Natural killer cell (primary cell): ENCODE results near the gene RBM33. TPM values are rescaled to one million over a fixed set of nuclear protein-coding genes. Genes with fewer than 3 reads are reported as not detected.

Source experiments
- ATAC-seq, 3 donors: fragments of 150-1000 bp in 2 of 3; fragments of 200-7000 bp in 1 of 3; cut with Tn5 transposase; 1 replicate in 1 of 3; 2 replicates in 2 of 3; pipeline ENCODE4 v1.10.0; 2021; ENCODE audit warnings: mild to moderate bottlenecking in 2 of 3, moderate library complexity in 2 of 3
- DNase-seq, 2 donors: peaks; one replicate each; pipeline versions ENCODE4 v3.0.0 to v3.0.0-alpha.2; 2013 to 2021; ENCODE audit warnings: mixed read lengths in 1 of 2
- H3K27ac ChIP-seq: one replicate; pipeline ENCODE4 v1.5.1; 2013; ENCODE audit warnings: mild to moderate bottlenecking, low read length
- H3K27me3 ChIP-seq: one replicate; pipeline ENCODE4 v1.6.1; 2013; ENCODE audit warnings: low read length; ENCODE audit not compliant: control insufficient read depth, insufficient read depth
- H3K36me3 ChIP-seq: one replicate; pipeline ENCODE4 v1.6.1; 2013; ENCODE audit warnings: low read length; ENCODE audit not compliant: control insufficient read depth, insufficient read depth
- H3K4me1 ChIP-seq: one replicate; pipeline ENCODE4 v1.6.1; 2013; ENCODE audit warnings: low read length; ENCODE audit not compliant: control insufficient read depth, insufficient read depth
- H3K4me3 ChIP-seq: one replicate; pipeline ENCODE4 v1.5.1; 2013; ENCODE audit warnings: low read length
- H3K9me3 ChIP-seq: one replicate; pipeline ENCODE4 v1.6.1; 2013; ENCODE audit warnings: low read length; ENCODE audit not compliant: control insufficient read depth, insufficient read depth
- H3K27ac Mint-ChIP-seq, 2 donors: one replicate each; pipeline ENCODE4 v1.8.0; 2022; ENCODE audit warnings: mild to moderate bottlenecking in 2 of 2, mixed read lengths in 2 of 2, moderate library complexity in 1 of 2
- H3K27me3 Mint-ChIP-seq, 2 donors: one replicate each; pipeline ENCODE4 v1.8.0; 2022; ENCODE audit warnings: low read depth in 2 of 2, mixed read lengths in 2 of 2
- H3K36me3 Mint-ChIP-seq: one replicate; pipeline ENCODE4 v1.8.0; 2022; ENCODE audit warnings: mixed read lengths
- H3K4me1 Mint-ChIP-seq, 2 donors: one replicate each; pipeline ENCODE4 v1.8.0; 2022; ENCODE audit warnings: mixed read lengths in 2 of 2
- H3K4me3 Mint-ChIP-seq: one replicate; pipeline ENCODE4 v1.8.0; 2022; ENCODE audit warnings: mild to moderate bottlenecking, moderate library complexity, mixed read lengths
- H3K9me3 Mint-ChIP-seq, 2 donors: one replicate each; pipeline ENCODE4 v1.8.0; 2022; ENCODE audit warnings: mixed read lengths in 2 of 2
- CTCF ChIP-seq: fragments of 200-600 bp; IDR thresholded peaks from one replicate; pipeline ENCODE4 v1.8.0; 2022; ENCODE audit warnings: antibody characterized with exemption
- WGBS: methylation state at CpG from one replicate; pipeline ENCODE4 v1.1.7; 2013; ENCODE audit warnings: missing lambda C conversion rate; ENCODE audit not compliant: insufficient coverage; 5-methylcytosine and 5-hydroxymethylcytosine counted together
- intact Hi-C: fragments of 100-400 bp; cut with micrococcal nuclease; formaldehyde crosslinking; loops from one replicate; pipeline ENCODE4 v1.14.2; 2022
- total RNA-seq, 4 donors: library from RNA; stranded (reverse); fragments of 120-200 nt in 1 of 4; gene quantifications; one replicate each; pipeline versions ENCODE4 v1.2.3 to v1.2.4, GENCODE V29; 2013 to 2022

The RBM33 gene
- total RNA-seq, 3 donors from 2014 or later (not counting 1 experiment from before 2014, with no cell fraction given): 161 to 182 (median 182) TPM

- Histone ChIP-seq H3K4me1 (no peaks in the 10 kb centered on the region), H3K36me3 (no peaks in the 10 kb centered on the region), H3K27me3 (no peaks in the 10 kb centered on the region), H3K9me3 (no peaks in the 10 kb centered on the region), H3K4me3 (no peak overlapping the region), H3K27ac (no peak overlapping the region)
- no peak overlapping the region for H3K4me3 Mint-ChIP-seq
- H3K4me1 Mint-ChIP-seq: peaks cover 10 to 14% of the 10 kb centered on the region in 2 donors
- 81% methylated on average over 11 of the region's 11 CpGs for WGBS
- ATAC-seq: no peak
- intact Hi-C loops: no loop called here
- no peak for TF ChIP-seq CTCF
- no peaks in the 10 kb centered on the region for H3K36me3 Mint-ChIP-seq
- no peak overlapping the region for H3K27ac Mint-ChIP-seq
- no peaks in the 10 kb centered on the region for H3K9me3 Mint-ChIP-seq
- no peak for DNase-seq
- peaks cover 10 to 30% of the 10 kb centered on the region in 2 donors for H3K27me3 Mint-ChIP-seq
Measured at GRCh38 chr7:155821851-155822250, 177.4 kb downstream of the RBM33 start.

GRCh38 chr7:155824227-155824886 is 179.9 kb downstream of the RBM33 start:
- ATAC-seq: no peak
- Mint-ChIP-seq H3K27me3 (peaks cover 11 to 32% of the 10 kb centered on the region in 2 donors), H3K9me3 (no peaks in the 10 kb centered on the region), H3K27ac (no peak overlapping the region), H3K4me1 (peaks cover 10 to 14% of the 10 kb centered on the region in 2 donors), H3K36me3 (no peaks in the 10 kb centered on the region), H3K4me3 (no peak overlapping the region)
- H3K9me3 ChIP-seq: no peaks in the 10 kb centered on the region
- TF ChIP-seq CTCF: no peak
- no peak overlapping the region for H3K4me3 ChIP-seq
- no peaks in the 10 kb centered on the region for H3K4me1 ChIP-seq
- no peaks in the 10 kb centered on the region for H3K36me3 ChIP-seq
- 87% methylated on average over 16 of the region's 17 CpGs for WGBS
- intact Hi-C loops: no loop called here
- no peak overlapping the region for H3K27ac ChIP-seq
- no peak for DNase-seq
- H3K27me3 ChIP-seq: no peaks in the 10 kb centered on the region

GRCh38 chr7:155825336-155825735 is 180.9 kb downstream of the RBM33 start:
- Histone ChIP-seq H3K9me3 (no peaks in the 10 kb centered on the region), H3K27me3 (no peaks in the 10 kb centered on the region), H3K4me3 (no peak overlapping the region), H3K27ac (no peak overlapping the region), H3K4me1 (no peaks in the 10 kb centered on the region), H3K36me3 (no peaks in the 10 kb centered on the region)
- Mint-ChIP-seq H3K4me1 (peaks cover 10 to 14% of the 10 kb centered on the region in 2 donors), H3K27ac (no peak overlapping the region), H3K9me3 (no peaks in the 10 kb centered on the region), H3K27me3 (peaks cover 11 to 32% of the 10 kb centered on the region in 2 donors), H3K4me3 (no peak overlapping the region), H3K36me3 (no peaks in the 10 kb centered on the region)
- 53% methylated on average over 3 of the region's 3 CpGs for WGBS
- intact Hi-C loops: no loop called here
- no peak for DNase-seq
- no peak for TF ChIP-seq CTCF
- no peak for ATAC-seq
